GM23248 (cell line): ENCODE data around the gene KIAA1191.

Source experiments
- EZH2 ChIP-seq: fragments of 200-600 bp; sonication (generic); IDR thresholded peaks from 2 replicates; pipeline ENCODE4 v1.6.1; 2018; ENCODE audit warnings: antibody characterized with exemption, mild to moderate bottlenecking; ENCODE audit not compliant: insufficient read depth, poor library complexity, severe bottlenecking
- EZH2phosphoT487 ChIP-seq: fragments of 200-600 bp; sonication (generic); IDR thresholded peaks from 2 replicates; pipeline ENCODE4 v1.6.1; 2018; ENCODE audit warnings: antibody characterized with exemption, moderate library complexity, mild to moderate bottlenecking, low read depth; ENCODE audit not compliant: insufficient read depth

DNA sequence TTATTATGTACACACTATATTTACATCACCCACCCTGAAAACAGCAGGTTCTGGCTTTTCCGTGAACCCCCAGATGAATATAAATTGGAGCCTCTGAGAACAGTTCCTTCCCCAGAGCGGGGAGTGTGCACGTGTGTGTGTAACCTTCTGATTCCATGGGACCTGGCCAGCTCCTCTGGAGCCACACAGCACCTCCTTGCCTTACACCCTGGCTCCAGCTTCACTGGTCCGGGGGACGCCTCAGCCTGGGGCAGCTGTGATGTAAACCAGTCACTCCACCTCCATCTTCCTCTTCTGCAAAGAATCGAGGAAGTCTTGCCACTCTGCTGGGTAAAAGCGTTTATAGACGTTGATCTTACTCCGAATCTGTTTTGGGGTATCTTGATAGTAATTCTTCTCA lies 22.4 kb upstream of the KIAA1191 start:
- TF ChIP-seq EZH2 = no peak
- no peak for TF ChIP-seq EZH2phosphoT487
